Measurements from ENCODE around the gene ATP5F1D. TPM values are rescaled to one million over a fixed set of nuclear protein-coding genes. Genes with fewer than 3 reads are reported as not detected.
"Not testable (repeated sequence)": the region's sequence is repeated elsewhere in the genome, so short reads cannot be mapped to it uniquely, and the experiment has no call there.

ATP5F1D gene
- total RNA-seq, 2 experiments from 2014 or later, result 161 to 180 TPM

DNA sequence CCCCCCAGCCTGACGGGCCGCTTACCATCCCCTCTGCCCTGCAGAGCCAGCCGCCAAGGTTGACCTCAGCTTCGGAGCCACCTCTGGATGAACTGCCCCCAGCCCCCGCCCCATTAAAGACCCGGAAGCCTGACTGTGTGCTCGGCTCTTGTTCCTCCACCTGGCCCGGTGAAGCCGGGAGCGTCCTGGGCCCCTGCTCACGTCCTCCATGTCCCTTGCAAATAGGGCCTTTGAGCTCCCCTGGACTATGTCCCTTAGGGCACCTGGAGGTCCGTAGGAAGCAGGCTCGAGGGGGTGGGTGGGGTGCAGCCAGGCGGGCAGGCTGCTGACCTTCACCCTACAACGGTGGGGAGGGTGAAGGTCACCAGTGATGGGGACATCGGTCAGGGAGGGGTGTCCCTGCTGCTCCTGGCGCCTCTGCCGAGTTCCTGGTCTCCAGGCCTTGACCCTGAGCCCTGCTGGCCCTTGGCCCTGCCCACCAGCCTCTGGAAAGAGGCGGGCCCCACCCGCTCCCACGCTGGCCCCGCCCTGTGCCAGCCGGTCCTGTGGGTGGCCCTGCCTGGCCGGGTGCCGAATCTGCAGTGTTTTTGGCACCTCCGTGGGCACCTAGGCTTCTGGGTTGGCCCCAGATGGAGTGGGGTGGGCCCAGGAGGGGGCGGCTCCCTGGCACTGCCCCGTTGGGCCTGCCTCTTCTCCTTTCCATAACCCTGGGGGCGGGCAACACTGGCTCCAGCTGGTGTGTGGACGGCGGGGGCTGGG is 3.3 kb downstream of the ATP5F1D start:
- intact Hi-C loops (cut with DNase I, micrococcal nuclease), result loop anchor here (1.0 to 10.0 kb wide), 3 partner anchors 21 to 320 kb away; partner anchors contain the start of gene ARID3A (in 1 of the 2)
- Mint-ChIP-seq H3K4me3 (peak overlapping the region; percentile 58), H3K27me3 (no peaks in the 10 kb centered on the region), H3K27ac (peak overlapping the region; percentile 82), H3K9me3 (ENCODE audit: low read depth) (no peaks in the 10 kb centered on the region), H3K36me3 (ENCODE audit: low read depth) (peaks cover 3% of the 10 kb centered on the region), H3K4me1 (peaks cover 28% of the 10 kb centered on the region)
- ATAC-seq, result no peak
- CTCF ChIA-PET, result interaction anchor here (0.6 to 5.3 kb wide), 34 partner anchors 8 to 734 kb away, joined by 3 to 163 read pairs (median 4); partner anchors contain the start of genes ABCA7, ARHGAP45, CIRBP and FAM174C
- peak; percentile 48 for DNase-seq
- POLR2A ChIA-PET, result interaction anchor here (0.6 to 4.2 kb wide), 9 partner anchors 8 to 341 kb away, joined by 3 to 59 read pairs (median 5); partner anchors contain the start of gene CIRBP

DNA sequence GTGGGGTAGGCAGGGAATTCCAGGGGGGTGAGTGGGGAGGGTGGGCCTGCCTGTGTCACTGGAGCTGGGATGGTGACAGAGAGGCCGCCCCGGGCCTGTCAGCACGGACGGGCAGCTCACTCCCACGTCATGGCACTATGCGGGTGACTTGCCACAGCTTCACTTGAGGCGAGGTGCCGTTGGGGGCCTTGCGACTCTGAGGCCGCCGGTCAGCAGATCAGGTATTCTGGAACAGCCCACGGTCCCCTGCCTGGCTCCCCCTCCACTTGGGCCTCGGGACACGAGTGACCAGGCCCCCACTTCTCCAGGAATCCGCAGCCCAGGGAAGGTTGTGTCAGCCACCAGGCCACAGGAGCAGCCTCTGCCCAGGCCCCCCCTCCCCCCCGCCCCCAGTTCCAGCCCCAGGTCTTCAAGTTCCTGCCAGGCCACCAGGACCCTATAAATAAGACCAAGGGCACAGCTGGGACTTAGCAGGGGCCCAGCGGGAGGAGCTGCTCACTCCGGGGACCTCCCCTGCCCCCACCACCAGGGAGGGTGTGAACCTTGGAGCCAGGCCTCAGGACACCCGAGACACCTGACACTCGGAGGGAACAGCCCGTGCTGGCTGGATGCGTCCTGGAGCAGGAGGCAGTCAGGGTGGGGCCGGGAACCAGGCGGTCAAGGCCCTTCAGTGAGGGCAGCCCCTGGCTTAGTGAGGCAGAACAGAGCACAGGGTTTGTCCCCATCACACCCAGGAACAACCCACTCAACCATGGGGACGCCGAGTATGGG is 4.1 kb downstream of the ATP5F1D start:
- H3K27me3 Mint-ChIP-seq, result no peaks in the 10 kb centered on the region
- ChIA-PET CTCF (interaction anchor here (0.6 to 5.3 kb wide), 6 partner anchors 21 to 310 kb away, joined by 3 to 163 read pairs (median 3); partner anchors contain the start of genes ARHGAP45 and CIRBP), POLR2A (interaction anchor here (0.6 to 4.2 kb wide), 2 partner anchors 24 to 342 kb away, joined by 4 to 59 read pairs; partner anchors contain the start of gene CIRBP)
- peaks cover 28% of the 10 kb centered on the region for H3K4me1 Mint-ChIP-seq
- no peak overlapping the region for H3K27ac Mint-ChIP-seq
- H3K9me3 Mint-ChIP-seq (ENCODE audit: low read depth), result no peaks in the 10 kb centered on the region
- no peak for ATAC-seq
- H3K4me3 Mint-ChIP-seq, result no peak overlapping the region
- intact Hi-C loops (cut with DNase I, micrococcal nuclease), result loop anchor here in 1 of 2 experiments (10.0 kb wide), 1 partner anchor 321 kb away; the partner anchor contains the start of gene ARID3A
- no peak for DNase-seq
- peaks cover 3% of the 10 kb centered on the region for H3K36me3 Mint-ChIP-seq (ENCODE audit: low read depth)

- not testable (repeated sequence) for H3K9me3 Mint-ChIP-seq (ENCODE audit: low read depth); DNase-seq; H3K36me3 Mint-ChIP-seq (ENCODE audit: low read depth); ATAC-seq; H3K27ac Mint-ChIP-seq; H3K4me3 Mint-ChIP-seq; H3K27me3 Mint-ChIP-seq
- CTCF ChIA-PET, result interaction anchor here (0.9 to 5.3 kb wide), 3 partner anchors 20 to 179 kb away, joined by 3 to 163 read pairs (median 3); partner anchors contain the start of genes ARHGAP45 and CIRBP
- POLR2A ChIA-PET, result interaction anchor here (1.0 to 4.2 kb wide), 3 partner anchors 20 to 29 kb away, joined by 3 to 59 read pairs (median 3); partner anchors contain the start of genes CIRBP and FAM174C
- intact Hi-C loops (cut with DNase I, micrococcal nuclease), result loop anchor here in 1 of 2 experiments (10.0 kb wide), 1 partner anchor 322 kb away; the partner anchor contains the start of gene ARID3A
- peaks cover 20% of the 10 kb centered on the region for H3K4me1 Mint-ChIP-seq
Observed at GRCh38 chr19:1246265-1247087, 4.9 kb downstream of the ATP5F1D start.

GRCh38 chr19:1247748-1248138 is 6.2 kb downstream of the ATP5F1D start:
- H3K27me3 Mint-ChIP-seq, result no peaks in the 10 kb centered on the region
- H3K9me3 Mint-ChIP-seq (ENCODE audit: low read depth), result no peaks in the 10 kb centered on the region
- intact Hi-C loops (cut with DNase I, micrococcal nuclease), result loop anchor here (2.0 to 10.0 kb wide), 5 partner anchors 115 to 585 kb away; partner anchors contain the start of genes ARHGAP45 (in 1 of the 2), ARID3A (in 1 of the 2) and RNF126 (in 1 of the 2)
- peaks cover 17% of the 10 kb centered on the region for H3K36me3 Mint-ChIP-seq (ENCODE audit: low read depth)
- peak overlapping the region; percentile 75 for H3K4me3 Mint-ChIP-seq
- peaks cover 13% of the 10 kb centered on the region for H3K4me1 Mint-ChIP-seq
- POLR2A ChIA-PET, result interaction anchor here (0.6 kb wide), 1 partner anchor 38 kb away, joined by 4 read pairs; no protein-coding TSS in a partner anchor
- H3K27ac Mint-ChIP-seq, result peak overlapping the region; percentile 19
- ATAC-seq, result no peak
- CTCF ChIA-PET, result interaction anchor here (5.3 kb wide), 1 partner anchor 19 kb away, joined by 163 read pairs; the partner anchor contains the start of gene CIRBP
- no peak for DNase-seq

- CTCF ChIA-PET, result interaction anchor here (1.0 kb wide), 1 partner anchor 18 kb away, joined by 3 read pairs; no protein-coding TSS in a partner anchor
- intact Hi-C loops (cut with DNase I, micrococcal nuclease), result loop anchor here (2.0 to 10.0 kb wide), 5 partner anchors 115 to 585 kb away; partner anchors contain the start of genes ARHGAP45 (in 1 of the 2), ARID3A (in 1 of the 2) and RNF126 (in 1 of the 2)
- peak within 1 kb of the TSS; percentile 75 for H3K4me3 Mint-ChIP-seq
- peaks cover 9% of the 10 kb centered on the region for H3K4me1 Mint-ChIP-seq
- POLR2A ChIA-PET, result no interaction called here
- no peaks in the 10 kb centered on the region for H3K9me3 Mint-ChIP-seq (ENCODE audit: low read depth)
- H3K27me3 Mint-ChIP-seq, result no peaks in the 10 kb centered on the region
- DNase-seq, result peak; percentile 87
- peak; percentile 9 for ATAC-seq
- H3K36me3 Mint-ChIP-seq (ENCODE audit: low read depth), result peaks cover 18% of the 10 kb centered on the region
- peak within 1 kb of the TSS; percentile 87 for H3K27ac Mint-ChIP-seq
Observed at GRCh38 chr19:1248139-1248785, 6.7 kb downstream of the ATP5F1D start, which contains the start of gene MIDN. TSS of gene MIDN (plus strand) at chr19:1248583. CDS start at chr19:1250297, 1,714 bp downstream.

DNA sequence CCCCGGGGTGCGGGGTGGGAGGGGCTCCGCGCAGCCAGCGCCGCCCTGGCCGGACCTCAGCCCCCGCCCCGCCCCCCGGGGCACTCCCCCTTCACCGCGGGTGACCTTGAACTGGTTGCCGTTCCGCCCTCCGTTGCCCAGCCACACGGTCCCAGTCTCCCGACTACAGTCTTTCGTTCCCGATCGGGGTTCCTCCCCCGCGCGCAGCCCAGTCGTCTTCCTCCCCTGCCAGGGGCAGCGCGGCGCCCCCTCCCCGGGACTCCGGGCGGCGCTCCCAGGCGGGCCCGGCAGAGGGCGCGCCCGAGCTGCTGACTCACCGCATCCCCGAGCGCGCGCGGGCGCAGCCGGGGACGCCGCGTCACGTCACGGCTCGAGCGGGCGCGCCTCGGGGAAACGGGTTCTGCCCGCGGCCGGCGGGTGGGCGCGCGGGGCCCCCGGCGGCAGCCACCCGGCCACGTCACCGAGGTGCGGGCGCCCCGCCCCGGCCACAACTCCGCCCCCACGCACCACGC is 7.3 kb downstream of the ATP5F1D start:
- CTCF ChIA-PET, result interaction anchor here (1.0 kb wide), 1 partner anchor 17 kb away, joined by 3 read pairs; no protein-coding TSS in a partner anchor
- peak; percentile 5 for ATAC-seq

DNA sequence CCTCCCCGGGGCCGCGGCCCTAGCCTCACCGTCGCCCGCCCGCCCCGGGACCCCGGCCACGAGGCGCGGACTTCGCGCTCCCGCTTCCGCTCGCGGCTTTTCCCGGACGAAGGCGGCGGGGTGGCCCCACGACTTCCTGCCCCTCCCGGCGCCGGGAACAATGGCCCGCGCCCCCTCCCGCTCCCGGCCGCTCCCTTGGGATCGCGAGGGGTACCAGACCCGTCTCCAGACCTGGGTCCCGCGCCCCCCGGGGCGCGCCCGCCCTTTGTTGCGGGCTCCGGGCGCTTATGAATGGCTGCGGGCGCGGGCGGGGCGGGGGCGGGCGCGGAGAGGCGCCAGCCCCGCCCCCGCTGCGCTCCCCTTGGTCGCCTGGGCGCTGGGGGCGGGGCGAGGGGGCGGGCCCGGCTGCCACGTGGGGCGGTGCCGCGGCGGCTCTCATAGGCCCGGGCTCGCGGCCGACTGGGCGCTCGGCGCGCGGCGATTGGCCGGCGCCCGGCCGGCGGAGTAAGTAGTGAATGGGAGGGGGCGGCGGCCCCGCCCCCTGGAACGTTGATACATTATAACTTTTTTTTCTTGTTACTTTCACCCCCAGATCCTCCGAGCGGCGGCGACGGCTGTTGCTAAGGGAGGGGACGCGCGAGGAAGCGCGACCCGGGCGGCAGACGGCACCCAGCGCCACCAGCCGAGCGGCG is 7.9 kb downstream of the ATP5F1D start:
- H3K27ac Mint-ChIP-seq, result no peak overlapping the region
- intact Hi-C loops (cut with DNase I, micrococcal nuclease), result loop anchor here (1.0 to 10.0 kb wide), 14 partner anchors 11 to 614 kb away; partner anchors contain the start of genes ARHGAP45 (in 1 of the 2), ARID3A (in 1 of the 2), CIRBP (in 1 of the 2) and DAZAP1 (in 1 of the 2)
- no peaks in the 10 kb centered on the region for H3K9me3 Mint-ChIP-seq (ENCODE audit: low read depth)
- DNase-seq, result peak; percentile 97
- peak overlapping the region; percentile 73 for H3K4me3 Mint-ChIP-seq
- ChIA-PET POLR2A (interaction anchor here (1.2 kb wide), 1 partner anchor 20 kb away, joined by 4 read pairs; the partner anchor contains the start of gene CIRBP), CTCF (interaction anchor here (1.0 kb wide), 1 partner anchor 17 kb away, joined by 3 read pairs; no protein-coding TSS in a partner anchor)
- H3K36me3 Mint-ChIP-seq (ENCODE audit: low read depth), result peaks cover 23% of the 10 kb centered on the region
- peak; percentile 53 for ATAC-seq
- H3K27me3 Mint-ChIP-seq, result no peaks in the 10 kb centered on the region
- H3K4me1 Mint-ChIP-seq, result peaks cover 9% of the 10 kb centered on the region

More for the DNA sequence above, 7.3 kb downstream of the ATP5F1D start:
- peak overlapping the region; percentile 87 for H3K27ac Mint-ChIP-seq
- POLR2A ChIA-PET, result no interaction called here
- H3K4me3 Mint-ChIP-seq, result peak overlapping the region; percentile 75
- peaks cover 21% of the 10 kb centered on the region for H3K36me3 Mint-ChIP-seq (ENCODE audit: low read depth)
- H3K9me3 Mint-ChIP-seq (ENCODE audit: low read depth), result no peaks in the 10 kb centered on the region
- H3K4me1 Mint-ChIP-seq, result peaks cover 10% of the 10 kb centered on the region
- DNase-seq, result peak; percentile 90
- no peaks in the 10 kb centered on the region for H3K27me3 Mint-ChIP-seq
- intact Hi-C loops (cut with DNase I, micrococcal nuclease), result loop anchor here (1.0 to 10.0 kb wide), 14 partner anchors 11 to 614 kb away; partner anchors contain the start of genes ARHGAP45 (in 1 of the 2), ARID3A (in 1 of the 2), CIRBP (in 1 of the 2) and DAZAP1 (in 1 of the 2)

GRCh38 chr19:1249990-1250436 is 8.5 kb downstream of the ATP5F1D start:
- ChIA-PET CTCF (no interaction called here), POLR2A (interaction anchor here (1.2 kb wide), 1 partner anchor 19 kb away, joined by 4 read pairs; the partner anchor contains the start of gene CIRBP)
- ATAC-seq (no peak), DNase-seq (no peak)
- Mint-ChIP-seq H3K27me3 (no peaks in the 10 kb centered on the region), H3K4me1 (peaks cover 11% of the 10 kb centered on the region), H3K4me3 (peak overlapping the region; percentile 73), H3K27ac (no peak overlapping the region), H3K9me3 (ENCODE audit: low read depth) (no peaks in the 10 kb centered on the region), H3K36me3 (ENCODE audit: low read depth) (peaks cover 29% of the 10 kb centered on the region)
- intact Hi-C loops (cut with DNase I, micrococcal nuclease), result loop anchor here (1.0 to 10.0 kb wide), 14 partner anchors 10 to 613 kb away; partner anchors contain the start of genes ARHGAP45 (in 1 of the 2), ARID3A (in 1 of the 2), CIRBP (in 1 of the 2) and DAZAP1 (in 1 of the 2)
